Gastroesophageal sphincter (tissue), 4 donors: ENCODE results near the gene MAN1A2. TPM values are rescaled to one million over a fixed set of nuclear protein-coding genes. Genes with fewer than 3 reads are reported as not detected.

Experiments used
- ATAC-seq: fragments of 150-250 bp; one replicate; pipeline ENCODE4 v1.9.1; 2016; ENCODE audit warnings: mild to moderate bottlenecking, moderate library complexity
- H3K27ac ChIP-seq, 4 donors: fragments of 200-600 bp; sonication (generic) in 3 of 4; 1 replicate in 3 of 4; 2 replicates in 1 of 4; pipeline ENCODE4 v1.5.1; 2016 to 2019
- H3K27me3 ChIP-seq: fragments of 200-600 bp; sonication (generic); one replicate; pipeline ENCODE4 v1.5.1; 2019
- H3K36me3 ChIP-seq, 2 donors: fragments of 200-600 bp; sonication (generic); one replicate each; pipeline ENCODE4 v1.5.1; 2019; ENCODE audit warnings: control low read depth in 1 of 2
- H3K4me1 ChIP-seq, 3 donors: fragments of 200-600 bp; sonication (generic); 1 replicate in 2 of 3; 2 replicates in 1 of 3; pipeline ENCODE4 v1.5.1; 2016 to 2019; ENCODE audit warnings: control low read depth in 2 of 3
- H3K4me3 ChIP-seq, 2 donors: fragments of 200-600 bp; sonication (generic); one replicate each; pipeline ENCODE4 v1.5.1; 2019; ENCODE audit warnings: mild to moderate bottlenecking in 1 of 2, moderate library complexity in 1 of 2
- H3K9me3 ChIP-seq, 3 donors: fragments of 200-600 bp; sonication (generic); one replicate each; pipeline ENCODE4 v1.5.1; 2017 to 2019; ENCODE audit warnings: control low read depth in 2 of 3
- CTCF ChIP-seq, 4 experiments: fragments of 200-600 bp in 2 of 4; fragments of 450-650 bp in 2 of 4; sonication (generic) in 1 of 4; IDR thresholded peaks; one replicate each; pipeline ENCODE4 v1.5.1; 2017 to 2019; ENCODE audit warnings: antibody characterized with exemption in 4 of 4, mild to moderate bottlenecking in 2 of 4, moderate library complexity in 2 of 4
- EP300 ChIP-seq: sonication (generic); formaldehyde crosslinking; IDR thresholded peaks from one replicate; pipeline ENCODE4 v1.6.1; 2017; ENCODE audit warnings: antibody characterized with exemption, mild to moderate bottlenecking
- POLR2A ChIP-seq, 2 donors: fragments of 450-650 bp; IDR thresholded peaks; one replicate each; pipeline ENCODE4 v1.6.1; 2017; ENCODE audit warnings: antibody characterized with exemption in 2 of 2, mild to moderate bottlenecking in 2 of 2, moderate library complexity in 1 of 2
- POLR2AphosphoS5 ChIP-seq: sonication (generic); formaldehyde crosslinking; IDR thresholded peaks from one replicate; pipeline ENCODE4 v1.6.1; 2017; ENCODE audit warnings: antibody characterized with exemption
- WGBS, 2 donors: methylation state at CpG; one replicate each; pipeline ENCODE4 v1.1.5; 2018; ENCODE audit warnings: low coverage in 1 of 2; 5-methylcytosine and 5-hydroxymethylcytosine counted together
- total RNA-seq, 4 donors: library from RNA; depleted of rRNA; stranded (reverse); fragments of >200 nt; gene quantifications; one replicate each; pipeline ENCODE4 v1.1.0, GENCODE V29; 2016

MAN1A2 gene
- total RNA-seq, 4 donors from 2014 or later: 42.5 to 62.4 (median 52.3) TPM

- H3K4me1 ChIP-seq: peaks cover 0 to 7% (median 0%) of the 10 kb centered on the region in 3 donors
- H3K27me3 ChIP-seq: no peaks in the 10 kb centered on the region
- H3K4me3 ChIP-seq: no peak overlapping the region
- H3K27ac ChIP-seq: no peak overlapping the region
- TF ChIP-seq POLR2A (IDR thresholded peaks at IDR 0.05) (no peak), POLR2AphosphoS5 (no peak), EP300 (no peak), CTCF (IDR thresholded peaks at IDR 0.05) (no peak)
- no peaks in the 10 kb centered on the region for H3K36me3 ChIP-seq
- no peak for ATAC-seq
- H3K9me3 ChIP-seq: no peaks in the 10 kb centered on the region
- 43% methylated on average over 1 of the region's 8 CpGs; no CpG with 5 or more reads in 1 of the 2 donors for WGBS, 2 donors
Measured at GRCh38 chr1:117565745-117566455, 198.7 kb downstream of the MAN1A2 start.

- Histone ChIP-seq H3K9me3 (no peaks in the 10 kb centered on the region), H3K27ac (no peak overlapping the region), H3K4me3 (no peak overlapping the region), H3K27me3 (no peaks in the 10 kb centered on the region), H3K36me3 (no peaks in the 10 kb centered on the region), H3K4me1 (peaks cover 0 to 7% (median 0%) of the 10 kb centered on the region in 3 donors)
- no peak for ATAC-seq
- no peak for TF ChIP-seq POLR2AphosphoS5
- TF ChIP-seq POLR2A (IDR thresholded peaks at IDR 0.05): no peak
- TF ChIP-seq CTCF (IDR thresholded peaks at IDR 0.05): no peak
- no peak for TF ChIP-seq EP300
- 92 to 96% methylated on average over 2 of the region's 3 CpGs for WGBS, 2 donors
Measured at GRCh38 chr1:117566556-117566955, 199.3 kb downstream of the MAN1A2 start.

- WGBS, 2 donors: 87 to 100% methylated on average over 3 of the region's 10 CpGs
- TF ChIP-seq EP300 (no peak), POLR2AphosphoS5 (no peak), POLR2A (IDR thresholded peaks at IDR 0.05) (no peak), CTCF (IDR thresholded peaks at IDR 0.05) (no peak)
- no peaks in the 10 kb centered on the region for H3K27me3 ChIP-seq
- no peaks in the 10 kb centered on the region for H3K9me3 ChIP-seq
- H3K36me3 ChIP-seq: no peaks in the 10 kb centered on the region
- no peak overlapping the region for H3K27ac ChIP-seq
- peaks cover 0 to 7% (median 0%) of the 10 kb centered on the region in 3 donors for H3K4me1 ChIP-seq
- ATAC-seq: no peak
- H3K4me3 ChIP-seq: no peak overlapping the region
Measured at GRCh38 chr1:117567435-117567834, 200.2 kb downstream of the MAN1A2 start.

DNA sequence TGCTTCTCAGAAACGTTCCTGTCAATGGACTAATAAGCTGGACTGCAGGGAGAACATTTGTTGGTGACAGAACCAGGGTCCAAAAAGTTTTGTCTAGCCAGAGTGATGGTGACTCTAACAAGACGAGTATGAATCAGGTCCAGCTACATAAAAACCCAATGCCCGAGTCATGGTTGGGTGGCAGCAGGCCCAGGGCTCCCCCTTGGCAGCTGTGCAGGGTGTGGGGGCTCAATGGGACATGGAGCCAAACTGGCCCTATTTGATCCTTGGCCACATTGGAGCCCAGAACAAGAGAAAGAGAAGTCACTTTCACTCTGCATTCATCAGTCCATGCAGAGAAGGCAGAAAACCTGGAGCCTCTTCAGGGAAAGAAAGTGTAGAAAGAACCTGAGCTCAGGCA, 200.7 kb downstream of the MAN1A2 start:
- WGBS, 2 donors: 77 to 100% methylated on average over 1 to 3 of the region's 3 CpGs
- H3K27ac ChIP-seq: no peak overlapping the region
- no peak overlapping the region for H3K4me3 ChIP-seq
- H3K4me1 ChIP-seq: peaks cover 0 to 7% (median 0%) of the 10 kb centered on the region in 3 donors
- no peak for ATAC-seq
- no peaks in the 10 kb centered on the region for H3K27me3 ChIP-seq
- TF ChIP-seq CTCF (IDR thresholded peaks at IDR 0.05) (no peak), POLR2A (IDR thresholded peaks at IDR 0.05) (no peak), POLR2AphosphoS5 (no peak), EP300 (no peak)
- no peaks in the 10 kb centered on the region for H3K36me3 ChIP-seq
- no peaks in the 10 kb centered on the region for H3K9me3 ChIP-seq

DNA sequence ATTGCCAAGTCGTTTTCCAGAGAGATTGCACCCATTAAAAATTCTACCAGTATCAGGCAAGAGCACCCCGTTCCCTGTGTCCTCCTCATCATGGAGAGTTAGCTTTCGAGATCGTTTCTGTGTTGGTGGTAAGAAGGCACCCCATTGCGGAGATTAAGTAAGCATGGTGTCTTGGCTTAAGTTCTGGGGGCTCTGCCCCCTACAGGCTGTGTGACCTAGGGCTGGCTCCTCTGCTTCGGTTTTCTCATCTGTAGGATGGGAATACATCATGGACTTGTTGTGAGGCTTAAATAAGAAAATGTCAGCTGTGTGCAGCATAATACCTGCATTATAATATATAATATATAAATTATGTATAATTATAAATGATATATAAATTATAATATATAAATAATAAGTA, 201.8 kb downstream of the MAN1A2 start:
- no peaks in the 10 kb centered on the region for H3K27me3 ChIP-seq
- H3K27ac ChIP-seq: no peak overlapping the region
- TF ChIP-seq POLR2AphosphoS5: no peak
- no peak for TF ChIP-seq POLR2A (IDR thresholded peaks at IDR 0.05)
- no peak for TF ChIP-seq EP300
- TF ChIP-seq CTCF (IDR thresholded peaks at IDR 0.05): no peak
- ATAC-seq: no peak
- H3K36me3 ChIP-seq: no peaks in the 10 kb centered on the region
- no peak overlapping the region for H3K4me3 ChIP-seq
- 88 to 90% methylated on average over 6 of the region's 6 CpGs for WGBS, 2 donors
- H3K4me1 ChIP-seq: peaks cover 0 to 7% (median 0%) of the 10 kb centered on the region in 3 donors
- H3K9me3 ChIP-seq: no peaks in the 10 kb centered on the region
